HG02885 (cell line): ENCODE measurements around the gene C1QTNF9.
"Not testable (repeated sequence)": the region's sequence is repeated elsewhere in the genome, so short reads cannot be mapped to it uniquely, and the experiment has no call there.

Source experiments
- ATAC-seq: cut with Tn5 transposase; IDR thresholded peaks from one replicate; pipeline ENCODE4 v1.9.1; 2021; ENCODE audit warnings: mild to moderate bottlenecking; ENCODE audit not compliant: unreplicated experiment, poor library complexity

Gene C1QTNF9

GRCh38 chr13:24359252-24359651 is 49.9 kb downstream of the C1QTNF9 start:
- not testable (repeated sequence) for ATAC-seq

- no peak for ATAC-seq
Measured at GRCh38 chr13:24360106-24360505, 50.7 kb downstream of the C1QTNF9 start.

GRCh38 chr13:24361113-24361512 is 51.7 kb downstream of the C1QTNF9 start:
- no peak for ATAC-seq

- ATAC-seq = no peak
Measured at GRCh38 chr13:24361852-24362366, 52.5 kb downstream of the C1QTNF9 start.

GRCh38 chr13:24362435-24362952 is 53.1 kb downstream of the C1QTNF9 start:
- no peak for ATAC-seq

- no peak for ATAC-seq
Measured at GRCh38 chr13:24365191-24365590, 55.8 kb downstream of the C1QTNF9 start.

GRCh38 chr13:24366315-24366714 is 56.9 kb downstream of the C1QTNF9 start:
- ATAC-seq = not testable (repeated sequence)

GRCh38 chr13:24371273-24371672 is 61.9 kb downstream of the C1QTNF9 start:
- ATAC-seq = not testable (repeated sequence)
